ENCODE data around the gene MYO9B. TPM values are rescaled to one million over a fixed set of nuclear protein-coding genes. Genes with fewer than 3 reads are reported as not detected.

MYO9B gene
- total and polyA plus RNA-seq, 9 of the 15 experiments (the other 6 are each of a cell fraction or from before 2014, with no cell fraction given) = 2.4 to 77.6 (median 23.0) TPM

- TF ChIP-seq ZNF318 (IDR thresholded peaks at IDR 0.05; ENCODE audit: borderline replicate concordance in 1 of 2, low read depth in 1 of 2) (no peak), HDGF (IDR thresholded peaks at IDR 0.05) (no peak), MED1 (CRISPR knock-in tag; IDR thresholded peaks at IDR 0.05; ENCODE audit: borderline replicate concordance) (no peak), ARHGAP35 (IDR thresholded peaks at IDR 0.05; ENCODE audit: partially characterized antibody) (no peak), SIN3A (IDR thresholded peaks at IDR 0.05; ENCODE audit: borderline replicate concordance in 2 of 2, control insufficient read depth in 1 of 2, low read depth in 2 of 2, low read length in 2 of 2) (0 out of 4 replicates have a peak, but pooled peaks of 1 of the 2 experiments have one; percentile 63)
- TF ChIP-seq, protein P1, sequence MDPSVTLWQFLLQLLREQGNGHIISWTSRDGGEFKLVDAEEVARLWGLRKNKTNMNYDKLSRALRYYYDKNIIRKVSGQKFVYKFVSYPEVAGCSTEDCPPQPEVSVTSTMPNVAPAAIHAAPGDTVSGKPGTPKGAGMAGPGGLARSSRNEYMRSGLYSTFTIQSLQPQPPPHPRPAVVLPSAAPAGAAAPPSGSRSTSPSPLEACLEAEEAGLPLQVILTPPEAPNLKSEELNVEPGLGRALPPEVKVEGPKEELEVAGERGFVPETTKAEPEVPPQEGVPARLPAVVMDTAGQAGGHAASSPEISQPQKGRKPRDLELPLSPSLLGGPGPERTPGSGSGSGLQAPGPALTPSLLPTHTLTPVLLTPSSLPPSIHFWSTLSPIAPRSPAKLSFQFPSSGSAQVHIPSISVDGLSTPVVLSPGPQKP (CRISPR knock-in tag; IDR thresholded peaks at IDR 0.05) = no peak
Observed at GRCh38 chr19:17234911-17235299, 159.3 kb downstream of the MYO9B start (continued).
